ENCODE measurements around the gene PNPLA7. TPM values are rescaled to one million over a fixed set of nuclear protein-coding genes. Genes with fewer than 3 reads are reported as not detected.

Gene PNPLA7
- total and polyA plus RNA-seq, 9 donors: 2.2 to 29.3 (median 13.0) TPM

- H3K9me3 ChIP-seq: no peaks in the 10 kb centered on the region
- 94% methylated on average over 38 of the region's 38 CpGs for WGBS, 3 donors
- TF ChIP-seq POLR2A (IDR thresholded peaks at IDR 0.05) (no peak), CTCF (IDR thresholded peaks at IDR 0.05) (no peak), EP300 (IDR thresholded peaks at IDR 0.05) (no peak)
- H3K36me3 ChIP-seq: no peaks in the 10 kb centered on the region
- no peak overlapping the region for H3K27ac ChIP-seq
- no peak overlapping the region for H3K4me3 ChIP-seq
- intact Hi-C loops (cut with DNase I): no loop called here
- peak; percentile 12 to 35 (median 16) for DNase-seq
- H3K4me1 ChIP-seq (ENCODE audit: insufficient read depth): peaks cover 4% of the 10 kb centered on the region
- H3K27me3 ChIP-seq: no peaks in the 10 kb centered on the region
Measured at GRCh38 chr9:137480686-137481683, 69.2 kb downstream of the PNPLA7 start.

GRCh38 chr9:137479892-137480685 is 70.1 kb downstream of the PNPLA7 start:
- Histone ChIP-seq H3K27ac (no peak overlapping the region), H3K36me3 (no peaks in the 10 kb centered on the region), H3K4me1 (ENCODE audit: insufficient read depth) (peaks cover 4% of the 10 kb centered on the region), H3K9me3 (no peaks in the 10 kb centered on the region), H3K27me3 (no peaks in the 10 kb centered on the region), H3K4me3 (no peak overlapping the region)
- intact Hi-C loops (cut with DNase I): no loop called here
- peak in 3 of 5 donors; percentile 14 to 32 (median 16) for DNase-seq
- TF ChIP-seq EP300 (IDR thresholded peaks at IDR 0.05) (no peak), POLR2A (IDR thresholded peaks at IDR 0.05) (no peak), CTCF (IDR thresholded peaks at IDR 0.05) (no peak)
- WGBS, 3 donors: 89 to 90% (median 89%) methylated on average over 32 of the region's 32 CpGs

- no peaks in the 10 kb centered on the region for H3K27me3 ChIP-seq
- peak in 1 of 5 donors; percentile 59 for DNase-seq
- WGBS, 3 donors: 54 to 69% (median 61%) methylated on average over 36 of the region's 36 CpGs
- H3K27ac ChIP-seq: no peak overlapping the region
- no peaks in the 10 kb centered on the region for H3K36me3 ChIP-seq
- peaks cover 4% of the 10 kb centered on the region for H3K4me1 ChIP-seq (ENCODE audit: insufficient read depth)
- no peaks in the 10 kb centered on the region for H3K9me3 ChIP-seq
- no peak overlapping the region for H3K4me3 ChIP-seq
- intact Hi-C loops (cut with DNase I): no loop called here
- TF ChIP-seq EP300 (IDR thresholded peaks at IDR 0.05) (no peak), POLR2A (IDR thresholded peaks at IDR 0.05) (no peak), CTCF (IDR thresholded peaks at IDR 0.05) (no peak)
Measured at GRCh38 chr9:137478962-137479861, 71.0 kb downstream of the PNPLA7 start.

GRCh38 chr9:137478613-137478961 is 71.6 kb downstream of the PNPLA7 start:
- WGBS, 3 donors: 74 to 88% (median 82%) methylated on average over 11 of the region's 11 CpGs

More at GRCh38 chr9:137478613-137478961, 71.6 kb downstream of the PNPLA7 start:
- intact Hi-C loops (cut with DNase I): no loop called here
- H3K4me1 ChIP-seq (ENCODE audit: insufficient read depth): peaks cover 4% of the 10 kb centered on the region
- H3K4me3 ChIP-seq: no peak overlapping the region
- no peaks in the 10 kb centered on the region for H3K9me3 ChIP-seq
- no peak overlapping the region for H3K27ac ChIP-seq
- DNase-seq: peak in 1 of 5 donors; percentile 31
- H3K36me3 ChIP-seq: no peaks in the 10 kb centered on the region
- TF ChIP-seq EP300 (IDR thresholded peaks at IDR 0.05) (no peak), CTCF (IDR thresholded peaks at IDR 0.05) (no peak), POLR2A (IDR thresholded peaks at IDR 0.05) (no peak)
- no peaks in the 10 kb centered on the region for H3K27me3 ChIP-seq
